H1 (cell line): ENCODE data around the gene CHAT. TPM values are rescaled to one million over a fixed set of nuclear protein-coding genes. Genes with fewer than 3 reads are reported as not detected.

ENCODE experiments used
- CTCF ChIA-PET: fragments of 300-600 bp; sonication (Branson Sonifier 250); formaldehyde crosslinking; loops from one replicate; lab custom pipeline; 2021; ENCODE audit not compliant: partially characterized antibody; lab: Charles Lee
- POLR2A ChIA-PET: fragments of 300-600 bp; sonication (Branson Sonifier 250); formaldehyde crosslinking; loops from one replicate; lab custom pipeline; 2021; ENCODE audit warnings: inconsistent platforms; ENCODE audit not compliant: partially characterized antibody; lab: Charles Lee
- DNase-seq, 2 experiments: peaks; one replicate each; pipeline versions ENCODE4 v3.0.0 to v3.0.0-alpha.2; 2010 to 2022; ENCODE audit warnings: low spot score in 2 of 2, low read depth in 1 of 2, mixed read lengths in 1 of 2
- FAIRE-seq: peaks from 2 replicates; lab custom pipeline; 2011; peaks lifted over from hg19 to GRCh38; lab: Jason Lieb, UNC
- H2AFZ ChIP-seq: 2 replicates; pipeline ENCODE4 v1.8.1; 2012; ENCODE audit warnings: low read length, inconsistent platforms
- H2AK5ac ChIP-seq: 2 replicates; pipeline ENCODE4 v1.6.1; 2013; ENCODE audit warnings: low read depth, low read length
- H2BK120ac ChIP-seq: replicated peaks from 2 replicates; pipeline ENCODE3; 2013; ENCODE audit warnings: low read depth, low read length, inconsistent platforms
- H2BK12ac ChIP-seq: 2 replicates; pipeline ENCODE4 v1.6.1; 2013; ENCODE audit warnings: low read depth, low read length
- H2BK15ac ChIP-seq: 2 replicates; pipeline ENCODE4 v1.6.1; 2013; ENCODE audit warnings: low read length
- H2BK20ac ChIP-seq: 2 replicates; pipeline ENCODE4 v1.6.1; 2013; ENCODE audit warnings: low read length
- H2BK5ac ChIP-seq: 2 replicates; pipeline ENCODE4 v1.6.1; 2013; ENCODE audit warnings: low read depth, low read length
- H3K14ac ChIP-seq: 2 replicates; pipeline ENCODE4 v1.6.1; 2013; ENCODE audit warnings: inconsistent platforms; ENCODE audit not compliant: insufficient read length
- H3K18ac ChIP-seq: 2 replicates; pipeline ENCODE4 v1.6.1; 2013; ENCODE audit warnings: low read length; ENCODE audit errors: extremely low read depth
- H3K23ac ChIP-seq: 2 replicates; pipeline ENCODE4 v1.6.1; 2013; ENCODE audit warnings: inconsistent platforms; ENCODE audit not compliant: insufficient read length
- H3K23me2 ChIP-seq: 2 replicates; pipeline ENCODE4 v1.6.1; 2013; ENCODE audit warnings: low read depth, low read length
- H3K27ac ChIP-seq: 2 replicates; pipeline ENCODE4 v1.6.1; 2011; ENCODE audit warnings: low read depth, low read length, inconsistent platforms
- H3K27me3 ChIP-seq, 4 experiments: replicated peaks in 1 of 4; 1 replicate in 1 of 4; 2 replicates in 3 of 4; pipeline versions ENCODE4 v1.6.1 to v1.8.1; 2011 to 2013; ENCODE audit warnings: low read length in 3 of 4, mild to moderate bottlenecking in 3 of 4, inconsistent platforms in 2 of 4, mixed read lengths in 2 of 4, moderate library complexity in 1 of 4; ENCODE audit not compliant: control insufficient read depth in 3 of 4, insufficient read depth in 3 of 4; ENCODE audit errors: extremely low read depth in 1 of 4
- H3K36me3 ChIP-seq, 4 experiments: 2 replicates each; pipeline versions ENCODE4 v1.6.1 to v1.8.1; 2011 to 2013; ENCODE audit warnings: mild to moderate bottlenecking in 4 of 4, low read length in 3 of 4, moderate library complexity in 2 of 4, control low read depth in 1 of 4, inconsistent platforms in 1 of 4; ENCODE audit not compliant: insufficient read depth in 4 of 4, control insufficient read depth in 2 of 4
- H3K4ac ChIP-seq: replicated peaks from 2 replicates; pipeline ENCODE3; 2013; ENCODE audit warnings: low read length, low read depth, mixed read lengths, inconsistent platforms; ENCODE audit not compliant: insufficient read length
- H3K4me1 ChIP-seq, 4 experiments: replicated peaks in 1 of 4; 1 replicate in 1 of 4; 2 replicates in 3 of 4; pipeline versions ENCODE4 v1.6.1 to v1.8.1; 2011 to 2013; ENCODE audit warnings: low read length in 3 of 4, inconsistent platforms in 2 of 4, mixed read lengths in 1 of 4; ENCODE audit not compliant: insufficient read depth in 4 of 4, control insufficient read depth in 3 of 4
- H3K4me2 ChIP-seq, 2 experiments: 2 replicates each; pipeline versions ENCODE4 v1.6.1 to v1.8.1; 2011 to 2013; ENCODE audit warnings: low read depth in 2 of 2, low read length in 2 of 2, control low read depth in 1 of 2, inconsistent platforms in 1 of 2, mild to moderate bottlenecking in 1 of 2; ENCODE audit not compliant: insufficient read depth in 1 of 2
- H3K4me3 ChIP-seq, 4 experiments: fragments of 200-600, 300-600 bp in 1 of 4; sonication (generic), shearing (Covaris generic), sonication (Bioruptor Twin) in 1 of 4; 2 replicates each; pipeline versions ENCODE4 v1.5.1 to v1.8.1; 2011 to 2016; ENCODE audit warnings: low read length in 4 of 4, low read depth in 3 of 4, control low read depth in 2 of 4, inconsistent platforms in 2 of 4, mild to moderate bottlenecking in 2 of 4, mixed read lengths in 1 of 4, moderate library complexity in 1 of 4; ENCODE audit not compliant: insufficient read depth in 2 of 4; ENCODE audit errors: extremely low read depth in 1 of 4
- H3K56ac ChIP-seq: replicated peaks from 2 replicates; pipeline ENCODE3; 2013; ENCODE audit warnings: low read depth, mild to moderate bottlenecking, mixed read lengths, low read length, inconsistent platforms; ENCODE audit not compliant: insufficient read length
- H3K79me1 ChIP-seq: 2 replicates; pipeline ENCODE4 v1.6.1; 2013; ENCODE audit warnings: low read depth, low read length, control low read depth
- H3K79me2 ChIP-seq, 2 experiments: 2 replicates each; pipeline versions ENCODE4 v1.6.1 to v1.8.1; 2012 to 2013; ENCODE audit warnings: low read length in 2 of 2, mild to moderate bottlenecking in 2 of 2, inconsistent platforms in 1 of 2; ENCODE audit not compliant: insufficient read depth in 2 of 2, control insufficient read depth in 1 of 2
- H3K9ac ChIP-seq, 4 experiments: replicated peaks in 1 of 4; 1 replicate in 1 of 4; 2 replicates in 3 of 4; pipeline versions ENCODE4 v1.6.1 to v1.8.1; 2011 to 2013; ENCODE audit warnings: low read depth in 3 of 4, low read length in 3 of 4, control low read depth in 2 of 4, mild to moderate bottlenecking in 2 of 4, moderate library complexity in 2 of 4, inconsistent platforms in 1 of 4; ENCODE audit errors: extremely low read depth in 1 of 4
- H3K9me3 ChIP-seq, 2 experiments: 2 replicates each; pipeline versions ENCODE4 v1.6.1 to v1.8.1; 2012 to 2013; ENCODE audit warnings: mild to moderate bottlenecking in 2 of 2, moderate library complexity in 2 of 2, control low read depth in 1 of 2, inconsistent platforms in 1 of 2, low read depth in 1 of 2, low read length in 1 of 2, mixed read lengths in 1 of 2; ENCODE audit not compliant: insufficient read depth in 2 of 2
- H4K20me1 ChIP-seq, 2 experiments: replicated peaks in 1 of 2; 2 replicates each; pipeline versions ENCODE3 to v1.8.1; 2011 to 2013; ENCODE audit warnings: inconsistent platforms in 2 of 2, low read length in 2 of 2, mild to moderate bottlenecking in 1 of 2; ENCODE audit not compliant: insufficient read depth in 2 of 2, control insufficient read depth in 1 of 2
- H4K5ac ChIP-seq: 2 replicates; pipeline ENCODE4 v1.6.1; 2013; ENCODE audit warnings: low read length, low read depth, mixed read lengths, inconsistent platforms; ENCODE audit not compliant: insufficient read length
- H4K8ac ChIP-seq: 2 replicates; pipeline ENCODE4 v1.8.0; 2013; ENCODE audit warnings: mild to moderate bottlenecking, moderate library complexity, low read length, inconsistent platforms; ENCODE audit not compliant: insufficient read depth; ENCODE audit errors: extremely low read depth
- H4K91ac ChIP-seq: replicated peaks from 2 replicates; pipeline ENCODE3; 2013; ENCODE audit warnings: low read length, mixed read lengths, inconsistent platforms; ENCODE audit not compliant: insufficient read length
- FOSL1 ChIP-seq: IDR thresholded peaks from 2 replicates; pipeline ENCODE4 v1.6.1; 2011; ENCODE audit warnings: mild to moderate bottlenecking, low read depth, low read length, moderate library complexity; ENCODE audit not compliant: insufficient read depth
- WGBS, 2 experiments: shearing (Covaris generic) in 1 of 2; methylation state at CpG; one replicate each; pipeline versions ENCODE4 v1.1.6 to v1.1.7; 2013 to 2015; ENCODE audit warnings: low lambda C conversion rate in 2 of 2, mixed read lengths in 2 of 2, inconsistent platforms in 1 of 2, low coverage in 1 of 2, missing lambda C conversion rate in 1 of 2; ENCODE audit not compliant: insufficient replicate concordance in 2 of 2, insufficient coverage in 1 of 2, insufficient read length in 1 of 2; ENCODE audit errors: extremely low coverage in 1 of 2, missing lambda C conversion rate in 1 of 2; 5-methylcytosine and 5-hydroxymethylcytosine counted together
- polyA plus RNA-seq, 7 experiments: library from polyadenylated mRNA; depleted of rRNA in 3 of 7; stranded (reverse) in 5 of 7; unstranded in 2 of 7; fragments of >200 nt in 5 of 7; fragments of 200-250 nt in 2 of 7; gene quantifications; 1 replicate in 5 of 7; 2 replicates in 1 of 7; 4 replicates in 1 of 7; pipeline versions ENCODE4 v1.2.1 to v1.2.3, GENCODE V29; 2011 to 2013; ENCODE audit warnings: missing spikeins in 2 of 7, mixed read lengths in 2 of 7
- total RNA-seq: library from RNA; stranded (reverse); fragmentation: NEBNext Ultra II Directional; extraction: Animal tissue kit (Norgen Biotek cat#: 25700); gene quantifications from 2 replicates; pipeline ENCODE4 v1.2.1, GENCODE V29; 2021

Gene CHAT
- total and polyA plus RNA-seq, 2 of the 8 experiments (the other 6 are each of a cell fraction or from before 2014, with no cell fraction given) = not detected

GRCh38 chr10:49662169-49662830, 48.5 kb downstream of the CHAT start:
- H2BK20ac ChIP-seq = no peak overlapping the region
- no peaks in the 10 kb centered on the region for H3K36me3 ChIP-seq
- H3K4me1 ChIP-seq = peaks cover 0 to 8% (median under 1%) of the 10 kb centered on the region in 4 experiments; a peak in 1 of 7 replicates
- no peak overlapping the region for H4K91ac ChIP-seq
- H3K79me1 ChIP-seq = no peaks in the 10 kb centered on the region
- H3K56ac ChIP-seq = no peak overlapping the region
- H2BK12ac ChIP-seq = no peak overlapping the region
- no peak overlapping the region for H2AFZ ChIP-seq
- peaks cover 0 to 4% of the 10 kb centered on the region in 2 experiments; a peak in 1 of 4 replicates for H3K9me3 ChIP-seq
- H4K8ac ChIP-seq = no peak overlapping the region
- no peak overlapping the region for H3K9ac ChIP-seq
- ChIA-PET POLR2A (interaction anchor here (0.8 kb wide), 1 partner anchor 13 kb away, joined by 3 read pairs; no protein-coding TSS in a partner anchor), CTCF (interaction anchor here (0.7 to 1.9 kb wide), 3 partner anchors 17 to 30 kb away, joined by 3 to 8 read pairs (median 5); no protein-coding TSS in a partner anchor)
- no peak overlapping the region for H3K4ac ChIP-seq
- H3K18ac ChIP-seq = no peak overlapping the region
- no peak overlapping the region for H3K4me2 ChIP-seq
- no peak overlapping the region for H2BK120ac ChIP-seq
- no peak overlapping the region for H2BK15ac ChIP-seq
- no peak overlapping the region for H2AK5ac ChIP-seq
- H3K27me3 ChIP-seq = peaks cover 0 to 3% (median 2%) of the 10 kb centered on the region in 4 experiments; a peak in 1 of 7 replicates
- no peaks in the 10 kb centered on the region for H4K20me1 ChIP-seq
- FAIRE-seq (no peak), DNase-seq (no peak)
- H3K27ac ChIP-seq = no peak overlapping the region
- H3K14ac ChIP-seq = no peak overlapping the region
- H4K5ac ChIP-seq = no peak overlapping the region
- no peak overlapping the region for H2BK5ac ChIP-seq
- 86% methylated on average over 15 of the region's 15 CpGs; no CpG with 5 or more reads in 1 of the 2 experiments for WGBS, 2 experiments
- no peaks in the 10 kb centered on the region for H3K79me2 ChIP-seq
- H3K23ac ChIP-seq = no peak overlapping the region
- no peaks in the 10 kb centered on the region for H3K23me2 ChIP-seq
- H3K4me3 ChIP-seq = no peak overlapping the region
- no peak for TF ChIP-seq FOSL1
